ENCODE data around the gene TSNAXIP1. TPM values are rescaled to one million over a fixed set of nuclear protein-coding genes. Genes with fewer than 3 reads are reported as not detected.

The TSNAXIP1 gene
- total RNA-seq, 1 experiment from 2014 or later = 1.2 TPM

- DNase-seq (ENCODE audit: low read depth, low spot score) (no peak), ATAC-seq (no peak)
- H3K9me2 ChIP-seq (ENCODE audit: insufficient read depth) = no peaks in the 10 kb centered on the region
- no peak overlapping the region for H3K9ac ChIP-seq (ENCODE audit: low read length)
- no peaks in the 10 kb centered on the region for H4K20me1 ChIP-seq (ENCODE audit: insufficient read depth)
- no peak overlapping the region for H3K27ac ChIP-seq (ENCODE audit: low read depth, low read length)
- H3K9me3 ChIP-seq (ENCODE audit: control insufficient read depth in 1 of 2, insufficient read depth in 1 of 2, low read depth in 1 of 2, low read length in 2 of 2) = no peaks in the 10 kb centered on the region
- ChIA-PET CTCF (no interaction called here), POLR2A (no interaction called here), RAD21 (ENCODE audit: low non-redundant PET in 1 of 2, low total read pairs in 2 of 2, uncharacterized antibody in 2 of 2, unreplicated experiment in 2 of 2) (no interaction called here)
- no peak overlapping the region for H3K4me3 ChIP-seq (replicated peaks in 1 of 2; ENCODE audit: low read depth in 1 of 2, low read length in 2 of 2)
- no peaks in the 10 kb centered on the region for H3K27me3 ChIP-seq (ENCODE audit: insufficient read depth, low read length)
- no peaks in the 10 kb centered on the region for H3K79me2 ChIP-seq (ENCODE audit: insufficient read depth, low read length)
- no peaks in the 10 kb centered on the region for H3K36me3 ChIP-seq (ENCODE audit: control insufficient read depth in 1 of 2, insufficient read depth in 2 of 2, low read length in 2 of 2)
- intact Hi-C loops (cut with micrococcal nuclease) = no loop called here
- no peak overlapping the region for H2AFZ ChIP-seq (ENCODE audit: low read depth, low read length, poor library complexity, severe bottlenecking)
- H3K4me2 ChIP-seq (ENCODE audit: low read length) = no peak overlapping the region
- peaks cover 4 to 12% of the 10 kb centered on the region in 2 experiments; a peak in 2 of 4 replicates for H3K4me1 ChIP-seq (ENCODE audit: control insufficient read depth in 1 of 2, insufficient read depth in 2 of 2, low read length in 2 of 2)
- BruUV-seq (replicated peaks) = no TSS peak
- TF ChIP-seq JUND (IDR thresholded peaks at IDR 0.05) (no peak), YY1 (IDR thresholded peaks at IDR 0.05; ENCODE audit: extremely low read depth, insufficient replicate concordance, low read depth, low read length) (no peak), CTCF (IDR thresholded peaks at IDR 0.05 in 2 of 3, conservative IDR thresholded peaks at IDR 0.05 in 1 of 3; ENCODE audit: borderline replicate concordance in 1 of 3, insufficient read depth in 1 of 3, low read depth in 2 of 3, low read length in 2 of 3) (no peak), RAD21 (IDR thresholded peaks at IDR 0.05; ENCODE audit: low read depth) (no peak), POLR2AphosphoS5 (IDR thresholded peaks at IDR 0.05; ENCODE audit: low read depth, low read length) (no peak), SRF (IDR thresholded peaks at IDR 0.05; ENCODE audit: low read depth) (no peak), REST (IDR thresholded peaks at IDR 0.05; ENCODE audit: low read depth) (no peak), TCF7L2 (IDR thresholded peaks at IDR 0.05; ENCODE audit: borderline replicate concordance, extremely low read depth, insufficient read depth, insufficient read length) (no peak), ATF3 (IDR thresholded peaks at IDR 0.05) (no peak), EZH2phosphoT487 (IDR thresholded peaks at IDR 0.05; ENCODE audit: borderline replicate concordance) (no peak)
These were observed 5.2 kb downstream of the TSNAXIP1 start for GRCh38 chr16:67811899-67812298.
